Erythroblast (primary cell): ENCODE measurements around the gene RPL36.
"Not testable (repeated sequence)": the region's sequence is repeated elsewhere in the genome, so short reads cannot be mapped to it uniquely, and the experiment has no call there.

ENCODE experiments used
- DNase-seq, 2 experiments: peaks; one replicate each; lab custom pipeline; 2025; lab: John Stamatoyannopoulos, UW
- GATA1 ChIP-seq: IDR thresholded peaks from 2 replicates; pipeline ENCODE4 v1.6.1; 2011; ENCODE audit warnings: low read depth, mild to moderate bottlenecking, control low read depth, low read length, moderate library complexity
- POLR2A ChIP-seq: IDR thresholded peaks from 2 replicates; pipeline ENCODE4 v1.6.1; 2011; ENCODE audit warnings: mild to moderate bottlenecking, low read length

RPL36 gene

GRCh38 chr19:5717215-5717935 lies 27.3 kb downstream of the RPL36 start:
- no peak for TF ChIP-seq GATA1
- TF ChIP-seq POLR2A, result no peak
- DNase-seq, result no peak

GRCh38 chr19:5718037-5718578 lies 28.0 kb downstream of the RPL36 start:
- TF ChIP-seq POLR2A (no peak), GATA1 (no peak)
- DNase-seq, result peak in 1 of 2 experiments; percentile 78

GRCh38 chr19:5718579-5719273 lies 28.6 kb downstream of the RPL36 start:
- peak; percentile 92 for TF ChIP-seq POLR2A
- TF ChIP-seq GATA1, result no peak
- peak; percentile 91 to 94 for DNase-seq

- TF ChIP-seq GATA1 (no peak), POLR2A (no peak)
- DNase-seq, result peak; percentile 68 to 85
Measured at GRCh38 chr19:5719274-5719960, 29.3 kb downstream of the RPL36 start.

GRCh38 chr19:5719961-5720790 lies 30.1 kb downstream of the RPL36 start, which contains the start of the genes CATSPERD and LONP1:
TSS of gene CATSPERD (plus strand) at chr19:5720637. CDS start at chr19:5720738, 101 bp downstream.
TSS of gene LONP1 (minus strand) at chr19:5720146. CDS start at chr19:5720132, 14 bp downstream.
- TF ChIP-seq GATA1 (no peak), POLR2A (peak; percentile 92)
- peak; percentile 99 for DNase-seq

- no peak for DNase-seq
- TF ChIP-seq POLR2A, result no peak
- TF ChIP-seq GATA1, result no peak
Measured at GRCh38 chr19:5727453-5728050, 37.5 kb downstream of the RPL36 start.

- DNase-seq, result not testable (repeated sequence)
Measured at GRCh38 chr19:5733172-5733571, 43.1 kb downstream of the RPL36 start.

GRCh38 chr19:5738423-5738822 lies 48.3 kb downstream of the RPL36 start:
- no peak for DNase-seq
- no peak for TF ChIP-seq POLR2A
- TF ChIP-seq GATA1, result no peak
